ENCODE data around the gene ZNF362.

The ZNF362 gene

GRCh38 chr1:33246171-33246570 is 10.1 kb upstream of the ZNF362 start:
- DNase-seq (ENCODE audit: low spot score): no peak

GRCh38 chr1:33247545-33247944 is 8.7 kb upstream of the ZNF362 start:
- DNase-seq (ENCODE audit: low spot score): no peak

- no peak for DNase-seq (ENCODE audit: low spot score)
Observed at GRCh38 chr1:33248244-33248643, 8.0 kb upstream of the ZNF362 start.

GRCh38 chr1:33249422-33249821 is 6.9 kb upstream of the ZNF362 start:
- no peak for DNase-seq (ENCODE audit: low spot score)

- DNase-seq (ENCODE audit: low spot score): no peak
Observed at GRCh38 chr1:33250217-33250616, 6.1 kb upstream of the ZNF362 start.

GRCh38 chr1:33250724-33251123 is 5.6 kb upstream of the ZNF362 start:
- no peak for DNase-seq (ENCODE audit: low spot score)

- DNase-seq (ENCODE audit: low spot score): no peak
Observed at GRCh38 chr1:33254491-33254890, 1.8 kb upstream of the ZNF362 start.

GRCh38 chr1:33255347-33256220 is 708 bp upstream of the ZNF362 start:
- DNase-seq (ENCODE audit: low spot score): no peak

- no peak for DNase-seq (ENCODE audit: low spot score)
Observed at GRCh38 chr1:33256221-33256470, 146 bp upstream of the ZNF362 start.

GRCh38 chr1:33257207-33257771 is 997 bp downstream of the ZNF362 start:
- DNase-seq (ENCODE audit: low spot score): no peak

- DNase-seq (ENCODE audit: low spot score): no peak
Observed at GRCh38 chr1:33257772-33258712, 1.8 kb downstream of the ZNF362 start.

GRCh38 chr1:33258788-33259274 is 2.5 kb downstream of the ZNF362 start:
- DNase-seq (ENCODE audit: low spot score): no peak

GRCh38 chr1:33259879-33260278 is 3.6 kb downstream of the ZNF362 start:
- no peak for DNase-seq (ENCODE audit: low spot score)

GRCh38 chr1:33260439-33260838 is 4.1 kb downstream of the ZNF362 start:
- DNase-seq (ENCODE audit: low spot score): no peak

GRCh38 chr1:33261344-33261743 is 5.1 kb downstream of the ZNF362 start:
- DNase-seq (ENCODE audit: low spot score): no peak

GRCh38 chr1:33263890-33264504 is 7.7 kb downstream of the ZNF362 start:
- DNase-seq (ENCODE audit: low spot score): no peak

GRCh38 chr1:33265780-33266605 is 9.7 kb downstream of the ZNF362 start:
- DNase-seq (ENCODE audit: low spot score): no peak

GRCh38 chr1:33266766-33267165 is 10.5 kb downstream of the ZNF362 start:
- DNase-seq (ENCODE audit: low spot score): no peak

- no peak for DNase-seq (ENCODE audit: low spot score)
Observed at GRCh38 chr1:33267468-33268205, 11.3 kb downstream of the ZNF362 start.

GRCh38 chr1:33268457-33268856 is 12.2 kb downstream of the ZNF362 start:
- no peak for DNase-seq (ENCODE audit: low spot score)

Measured in hematopoietic multipotent progenitor cell treated with erythropoietin and hydrocortisone succinate and interleukin-3 and kit ligand, for 17 days (in vitro differentiated cells).